ENCODE measurements around the gene CCDC186.

GRCh38 chr10:114100848-114101741, 72.9 kb downstream of the CCDC186 start:
- no peak for TF ChIP-seq POLR2AphosphoS5 (IDR thresholded peaks at IDR 0.05; ENCODE audit: borderline replicate concordance, low read depth, low read length)
- no peak for TF ChIP-seq EZH2 (IDR thresholded peaks at IDR 0.05)
